G401 (cell line): ENCODE data around the gene MOSPD2. TPM values are rescaled to one million over a fixed set of nuclear protein-coding genes. Genes with fewer than 3 reads are reported as not detected.

ENCODE experiments used
- DNase-seq: peaks from one replicate; pipeline ENCODE4 v3.0.0-alpha.2; 2015; ENCODE audit warnings: low spot score
- in situ Hi-C: cut with HindIII; loops from 2 replicates; pipeline ENCODE4 v1.10.0; 2016; ENCODE audit warnings: low sequenced_read_pairs, mixed read lengths
- total RNA-seq: library from RNA; depleted of rRNA; stranded (reverse); fragments of >200 nt; shearing (Covaris generic); gene quantifications from 2 replicates; pipeline ENCODE4 v1.2.3, GENCODE V29; 2014; rRNA removed

The MOSPD2 gene
- total RNA-seq: 1.3 and 7.1 TPM in 2 replicates

- in situ Hi-C loops: no loop called here
- DNase-seq: peak; percentile 93
Observed at GRCh38 chrX:14872851-14873675, at the start of gene MOSPD2, which contains the start of gene FANCB. Gene MOSPD2 (plus strand): TSS chrX:14873421. CDS start chrX:14873529, 108 bp downstream. Gene FANCB (minus strand): TSS chrX:14873069. CDS start chrX:14865510, 7,559 bp downstream.

DNA sequence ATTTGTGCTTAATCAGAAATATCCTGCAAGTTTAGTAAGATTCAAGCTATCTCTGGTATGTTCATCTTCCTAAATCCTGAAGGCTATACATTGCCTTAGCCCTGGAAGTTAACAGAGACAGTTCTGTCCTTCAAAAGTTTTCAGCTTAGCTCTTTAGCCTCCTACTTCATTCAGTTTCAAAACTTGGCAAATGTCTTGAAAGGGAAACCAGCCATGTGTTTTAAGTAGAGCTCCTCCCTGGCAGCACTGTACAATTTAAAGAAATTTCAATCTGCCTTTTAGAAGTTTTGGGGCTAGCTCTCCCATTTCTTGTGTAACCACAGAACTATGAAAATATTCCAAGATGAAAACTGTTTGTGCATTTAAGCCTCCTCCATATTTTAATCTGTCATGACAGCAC is 47.4 kb upstream of the MOSPD2 start:
- in situ Hi-C loops: no loop called here
- no peak for DNase-seq

GRCh38 chrX:14826319-14826718 is 46.9 kb upstream of the MOSPD2 start:
- in situ Hi-C loops: no loop called here
- no peak for DNase-seq

DNA sequence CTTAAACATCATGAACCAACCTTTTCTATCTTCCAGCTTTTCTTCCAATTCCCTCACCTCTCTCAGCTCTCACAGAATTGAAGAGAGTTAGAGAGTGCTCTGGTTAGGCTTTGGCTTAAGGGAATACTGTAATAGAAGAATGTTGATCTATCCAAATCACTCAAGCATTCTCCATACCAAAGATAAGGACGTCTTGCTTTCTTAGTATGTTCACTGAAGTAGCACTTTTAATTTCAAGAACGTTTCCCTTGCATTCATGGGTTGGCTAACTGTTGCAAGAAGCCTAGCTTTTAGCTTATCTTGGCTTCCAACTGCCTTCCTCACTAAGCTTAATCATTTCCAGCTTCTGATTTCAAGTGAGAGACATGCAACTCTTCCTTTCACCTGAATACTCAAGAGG is 43.6 kb upstream of the MOSPD2 start:
- DNase-seq: no peak
- in situ Hi-C loops: no loop called here

DNA sequence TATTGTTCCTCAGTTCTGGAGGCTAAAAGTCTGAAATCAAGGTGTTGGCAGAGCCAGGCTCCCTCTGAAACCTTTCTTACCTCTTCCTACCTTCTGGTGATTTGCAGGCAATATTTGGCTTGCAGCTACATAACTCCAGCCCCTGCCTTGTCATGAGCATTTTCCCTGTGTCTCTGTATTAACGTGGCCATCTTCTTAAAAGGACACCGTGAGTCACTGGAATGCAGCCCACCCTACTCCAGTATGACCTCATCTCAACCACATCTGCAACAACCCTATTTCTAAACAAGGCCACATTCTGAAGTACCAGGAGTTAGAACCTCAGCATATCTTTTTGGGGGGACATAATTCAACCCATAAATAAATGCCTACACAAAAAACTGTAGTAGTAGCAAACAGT is 41.1 kb upstream of the MOSPD2 start:
- no peak for DNase-seq
- in situ Hi-C loops: no loop called here

- no peak for DNase-seq
- in situ Hi-C loops: no loop called here
Observed at GRCh38 chrX:14832586-14832985, 40.6 kb upstream of the MOSPD2 start.

- DNase-seq: no peak
- in situ Hi-C loops: no loop called here
Observed at GRCh38 chrX:14837155-14837554, 36.1 kb upstream of the MOSPD2 start.

DNA sequence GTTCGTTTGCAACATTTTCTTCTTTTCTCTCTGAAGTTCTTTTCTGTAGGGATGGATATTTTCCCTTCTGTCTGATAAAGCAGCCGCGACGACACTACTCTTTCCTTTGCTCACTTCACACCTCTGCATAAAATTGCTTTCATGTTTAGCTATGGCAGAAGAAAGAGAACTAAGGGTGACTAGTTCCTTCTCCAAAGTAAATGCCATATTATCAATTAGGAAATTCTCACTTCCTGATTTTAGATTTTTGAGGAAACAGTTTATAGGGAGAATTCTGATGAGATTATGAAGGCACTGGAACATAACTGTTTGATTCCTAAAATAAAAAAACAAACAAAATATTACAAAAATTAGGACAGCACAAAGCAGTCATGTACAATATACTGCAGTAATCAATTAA is 29.6 kb upstream of the MOSPD2 start:
- in situ Hi-C loops: no loop called here
- DNase-seq: no peak

DNA sequence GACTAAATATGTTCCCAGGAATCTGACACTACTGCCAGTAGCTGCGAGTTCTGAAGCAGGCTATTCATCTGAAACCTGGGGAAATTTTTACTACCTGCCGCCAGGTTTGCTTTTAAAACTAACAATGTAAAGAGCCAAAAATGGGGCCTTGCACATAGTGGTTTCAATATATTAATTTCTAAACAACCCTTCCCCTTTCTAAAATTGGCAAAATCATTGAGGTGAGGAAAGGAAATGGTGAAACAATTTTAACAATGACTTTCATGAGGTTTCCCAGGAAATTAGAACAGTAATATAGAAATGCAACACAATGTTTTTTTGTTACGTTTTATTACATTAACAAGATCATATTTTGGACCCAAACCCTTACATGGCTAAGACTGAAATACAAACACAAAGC is 21.7 kb upstream of the MOSPD2 start:
- in situ Hi-C loops: no loop called here

DNA sequence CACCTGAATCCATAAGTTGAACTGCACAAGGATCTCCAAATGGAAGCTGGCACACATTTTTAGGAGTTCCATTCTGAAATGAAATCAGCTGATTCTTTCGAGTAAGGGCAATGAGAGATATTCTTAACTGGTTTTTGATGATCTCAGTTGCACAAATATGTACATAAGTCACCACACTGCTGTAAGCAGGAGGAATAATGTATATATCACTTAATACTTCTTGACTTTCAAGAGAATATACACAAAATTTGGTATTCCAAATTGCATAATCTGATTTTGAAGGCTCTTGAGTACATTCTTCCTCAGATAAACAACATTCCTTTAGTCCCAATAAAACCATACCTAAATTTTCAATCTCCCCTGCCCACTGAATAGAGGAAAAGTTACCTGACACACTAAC is 8.6 kb upstream of the MOSPD2 start:
- DNase-seq: no peak
- in situ Hi-C loops: no loop called here

More for the DNA sequence above, 21.7 kb upstream of the MOSPD2 start:
- no peak for DNase-seq

DNA sequence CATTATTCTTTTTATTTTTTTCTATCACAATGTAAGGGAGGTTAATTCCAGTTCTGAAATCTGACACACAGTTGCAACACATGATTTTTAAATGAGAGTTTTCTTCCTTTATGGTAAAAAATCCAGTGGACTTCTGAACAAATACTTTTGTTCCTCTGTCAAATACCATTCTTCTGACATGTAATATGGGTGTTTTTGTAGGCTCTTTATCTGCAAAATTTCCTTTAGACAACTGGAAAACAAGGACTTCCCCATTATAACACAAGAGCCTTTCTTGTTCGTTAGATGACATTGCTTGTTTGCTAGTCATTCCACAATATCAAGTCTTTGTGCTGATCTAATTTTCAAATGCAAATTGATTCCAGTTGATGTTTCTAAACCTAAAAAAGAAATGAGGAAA is 8.0 kb upstream of the MOSPD2 start:
- DNase-seq: no peak
- in situ Hi-C loops: no loop called here

- in situ Hi-C loops: no loop called here
- DNase-seq: no peak
Observed at GRCh38 chrX:14871767-14872166, 1.5 kb upstream of the MOSPD2 start.

- in situ Hi-C loops: no loop called here
- no peak for DNase-seq
Observed at GRCh38 chrX:14872355-14872754, 866 bp upstream of the MOSPD2 start.

DNA sequence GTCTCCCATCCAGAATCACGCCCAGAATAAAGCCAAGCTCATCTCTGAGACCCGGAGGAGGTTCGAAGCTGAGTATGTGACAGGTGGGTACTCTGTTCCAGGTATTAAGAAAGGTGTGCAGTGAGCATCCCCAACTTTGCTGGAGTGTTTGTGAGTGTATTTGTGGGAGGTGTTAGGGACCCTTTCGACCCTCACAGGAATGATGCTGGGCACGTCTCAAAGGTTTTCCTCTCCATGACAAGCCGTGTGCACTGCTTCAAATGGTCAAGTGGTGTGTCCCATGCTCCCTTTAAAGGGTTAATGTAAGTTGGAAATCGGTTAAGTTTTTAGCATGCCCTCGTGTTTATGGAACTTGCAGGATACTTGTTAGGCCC is 442 bp downstream of the MOSPD2 start:
- no peak for DNase-seq
- in situ Hi-C loops: no loop called here

GRCh38 chrX:14875624-14876023 is 2.4 kb downstream of the MOSPD2 start:
- DNase-seq: no peak
- in situ Hi-C loops: no loop called here

DNA sequence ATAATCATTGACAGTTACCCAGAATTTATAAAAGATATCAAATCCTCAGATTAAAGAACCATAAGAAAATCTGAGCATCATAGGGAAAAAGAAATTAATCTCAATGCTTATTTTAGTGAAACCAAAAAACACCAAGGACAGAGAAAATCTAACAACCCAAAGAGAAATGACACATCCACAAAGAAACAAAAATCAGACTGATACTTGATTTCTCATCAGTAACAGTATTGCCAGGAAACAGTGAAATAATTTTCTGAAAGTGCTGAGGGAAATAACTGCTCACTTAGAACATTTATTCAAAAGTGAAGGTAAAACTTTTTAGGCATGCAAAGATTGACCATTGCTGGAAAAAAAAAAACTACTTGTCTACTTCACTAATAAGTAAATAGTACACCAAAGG is 10.6 kb downstream of the MOSPD2 start:
- no peak for DNase-seq
- in situ Hi-C loops: no loop called here

DNA sequence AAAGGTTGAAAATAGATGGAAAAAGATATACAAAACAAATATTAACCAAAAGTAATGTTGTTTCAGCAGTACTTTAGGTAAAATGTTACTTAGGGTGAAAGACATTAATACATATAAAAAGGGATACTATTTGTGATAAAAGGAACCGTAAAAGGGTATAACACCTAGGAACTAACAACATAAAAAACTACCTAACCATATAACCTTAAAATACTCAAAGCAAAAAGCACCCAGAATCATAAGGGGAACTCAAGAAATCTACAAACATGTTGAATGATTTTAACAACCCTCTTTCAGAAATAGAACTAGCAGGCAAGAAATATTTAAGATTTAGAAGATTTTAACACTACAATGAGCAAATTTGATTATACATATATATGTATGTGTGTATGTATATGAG is 11.5 kb downstream of the MOSPD2 start:
- DNase-seq: no peak
- in situ Hi-C loops: no loop called here

- in situ Hi-C loops: no loop called here
- DNase-seq: no peak
Observed at GRCh38 chrX:14886252-14886651, 13.0 kb downstream of the MOSPD2 start.

GRCh38 chrX:14896273-14896672 is 23.1 kb downstream of the MOSPD2 start:
- in situ Hi-C loops: no loop called here
- no peak for DNase-seq

DNA sequence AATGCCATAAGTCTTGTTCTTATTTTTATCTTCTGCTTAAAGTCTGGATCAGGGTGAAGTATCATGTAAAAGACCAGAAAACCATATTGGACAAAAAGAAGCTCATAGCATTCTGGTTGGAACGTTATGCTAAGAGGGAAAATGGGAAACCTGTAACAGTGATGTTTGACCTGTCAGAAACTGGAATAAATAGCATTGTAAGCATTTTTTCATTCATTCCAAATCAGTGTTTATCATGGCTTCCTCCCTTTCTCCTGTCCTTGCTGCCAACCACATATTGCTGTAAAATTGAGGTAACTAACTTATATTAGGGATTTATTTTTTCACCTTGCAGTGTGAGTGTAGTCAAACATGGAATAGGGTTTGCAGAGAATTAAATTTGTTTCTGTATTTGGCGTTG is 23.8 kb downstream of the MOSPD2 start:
- in situ Hi-C loops: no loop called here
- DNase-seq: no peak

- peak; percentile 5 for DNase-seq
- in situ Hi-C loops: no loop called here
Observed at GRCh38 chrX:14899607-14900006, 26.4 kb downstream of the MOSPD2 start.
